ENCODE measurements around the gene COTL1.

Gene COTL1

GRCh38 chr16:84617791-84618580 is at the start of gene COTL1:
Gene COTL1 (minus strand): TSS chr16:84618078. CDS start chr16:84617914, 164 bp downstream.
- DNase-seq: peak; percentile 97

DNA sequence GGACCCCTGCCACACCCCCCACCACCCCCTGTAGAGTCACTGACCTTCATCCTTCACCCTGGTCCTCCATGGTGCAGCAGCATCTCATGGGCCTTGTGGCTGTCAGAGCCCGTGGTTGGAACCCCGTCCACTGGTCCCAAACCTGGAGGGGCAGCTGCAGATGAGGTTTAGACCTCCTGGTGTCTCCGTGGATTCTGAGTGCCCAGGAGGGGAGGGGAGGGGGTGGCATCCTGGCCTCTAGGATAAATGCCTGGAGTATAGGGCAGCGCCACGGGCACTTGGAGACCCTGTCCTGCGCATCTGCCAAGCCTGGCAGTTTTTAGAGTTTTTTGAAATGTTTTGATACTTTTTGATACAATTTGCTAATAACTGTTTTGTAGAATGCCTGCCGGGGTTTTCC is 48.0 kb upstream of the COTL1 start:
- no peak for DNase-seq

DNA sequence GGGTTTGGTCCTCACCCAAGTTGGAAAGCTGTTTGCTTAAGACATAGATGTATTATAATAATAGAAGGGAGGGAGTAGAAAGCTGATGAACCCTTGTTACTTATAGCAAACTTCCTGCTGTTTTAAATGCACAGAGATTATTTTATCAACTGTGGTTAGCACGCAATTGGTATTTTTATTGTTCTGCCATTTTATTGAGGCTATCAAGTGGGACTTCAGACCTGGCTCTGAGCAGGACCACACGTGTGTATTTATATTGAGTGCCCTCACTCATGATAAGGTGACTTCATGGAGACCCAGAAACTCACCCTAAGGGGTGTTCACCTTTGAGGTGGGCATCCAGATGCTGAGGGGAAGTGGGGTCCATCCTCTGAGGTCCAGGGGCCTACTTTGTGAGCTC is 47.5 kb upstream of the COTL1 start:
- no peak for DNase-seq

GRCh38 chr16:84663433-84664101 is 45.7 kb upstream of the COTL1 start:
- no peak for DNase-seq

DNA sequence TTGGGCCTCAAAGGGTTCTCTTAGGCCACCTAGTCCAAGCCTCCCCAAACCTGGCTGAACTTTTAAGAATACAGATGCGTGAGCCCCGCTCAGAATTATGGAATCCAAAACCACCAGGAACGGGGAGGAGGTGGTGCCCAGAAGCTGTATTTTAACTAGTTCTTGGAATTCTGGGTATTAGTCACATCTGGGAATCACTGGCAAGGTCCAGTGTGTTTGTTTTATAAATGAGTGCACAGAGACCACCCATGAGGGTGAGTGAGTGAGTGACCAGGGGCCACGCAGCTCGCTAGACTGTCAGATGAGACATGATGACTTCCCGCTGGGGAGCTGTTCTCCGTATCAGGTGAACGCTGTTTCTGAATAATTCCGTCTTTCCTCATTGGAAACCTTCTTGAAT is 44.6 kb upstream of the COTL1 start:
- no peak for DNase-seq

DNA sequence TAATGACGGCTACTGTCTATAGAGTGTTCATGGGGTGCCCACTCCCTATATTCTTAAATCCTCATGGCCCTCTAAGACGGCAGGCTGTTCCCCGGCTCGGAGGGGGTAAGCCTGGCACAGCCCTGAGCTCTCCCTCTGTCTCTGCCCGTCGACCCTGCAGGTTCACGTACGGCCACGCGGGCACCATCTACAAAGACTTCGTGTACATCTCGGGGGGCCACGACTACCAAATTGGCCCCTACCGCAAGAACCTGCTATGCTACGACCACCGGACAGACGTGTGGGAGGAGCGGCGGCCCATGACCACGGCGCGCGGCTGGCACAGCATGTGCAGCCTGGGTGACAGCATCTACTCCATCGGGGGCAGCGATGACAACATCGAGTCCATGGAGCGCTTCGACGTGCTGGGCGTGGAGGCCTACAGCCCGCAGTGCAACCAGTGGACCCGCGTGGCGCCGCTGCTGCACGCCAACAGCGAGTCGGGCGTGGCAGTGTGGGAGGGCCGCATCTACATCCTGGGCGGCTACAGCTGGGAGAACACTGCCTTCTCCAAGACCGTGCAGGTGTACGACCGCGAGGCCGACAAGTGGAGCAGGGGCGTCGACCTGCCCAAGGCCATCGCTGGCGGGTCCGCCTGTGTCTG is 43.7 kb upstream of the COTL1 start:
- DNase-seq: no peak

- no peak for DNase-seq
These were observed 43.1 kb upstream of the COTL1 start for GRCh38 chr16:84660973-84661372.

- DNase-seq: no peak
These were observed 41.9 kb upstream of the COTL1 start for GRCh38 chr16:84659656-84660300.

DNA sequence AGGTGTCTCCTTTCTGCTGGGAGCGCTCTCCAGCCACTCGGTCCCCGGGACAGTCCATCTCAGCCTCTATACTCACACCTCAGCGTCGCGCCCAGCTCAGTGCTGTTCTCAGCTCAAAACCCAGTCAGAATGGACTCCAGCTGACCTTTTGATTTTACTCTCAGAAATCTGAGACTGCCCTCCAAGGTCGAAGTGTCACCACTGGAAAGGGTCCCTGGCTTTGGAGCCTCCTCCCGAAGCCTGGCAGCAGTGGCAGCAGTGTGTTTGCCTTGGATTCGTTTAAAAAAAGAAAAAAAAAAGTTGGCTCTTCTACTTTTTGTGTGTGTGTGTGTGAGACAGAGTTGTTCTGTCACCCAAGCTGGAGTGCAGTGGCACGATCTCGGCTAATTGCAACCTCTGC is 40.8 kb upstream of the COTL1 start:
- no peak for DNase-seq

DNA sequence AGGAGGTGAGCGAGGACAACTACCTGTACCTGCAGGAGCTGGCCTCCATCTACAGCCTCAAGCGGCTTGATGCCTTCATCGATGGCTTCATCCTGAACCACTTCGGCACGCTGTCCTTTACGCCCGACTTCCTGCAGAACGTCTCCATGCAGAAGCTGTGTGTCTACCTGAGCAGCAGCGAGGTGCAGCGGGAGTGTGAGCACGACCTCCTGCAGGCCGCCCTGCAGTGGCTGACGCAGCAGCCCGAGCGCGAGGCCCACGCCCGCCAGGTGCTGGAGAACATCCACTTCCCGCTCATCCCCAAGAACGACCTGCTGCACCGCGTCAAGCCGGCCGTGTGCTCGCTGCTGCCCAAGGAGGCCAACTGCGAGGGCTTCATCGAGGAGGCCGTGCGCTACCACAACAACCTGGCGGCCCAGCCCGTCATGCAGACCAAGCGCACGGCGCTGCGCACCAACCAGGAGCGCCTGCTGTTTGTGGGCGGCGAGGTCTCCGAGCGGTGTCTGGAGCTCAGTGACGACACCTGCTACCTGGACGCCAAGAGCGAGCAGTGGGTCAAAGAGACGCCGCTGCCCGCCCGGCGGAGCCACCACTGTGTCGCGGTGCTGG is 39.5 kb upstream of the COTL1 start:
- DNase-seq: no peak

GRCh38 chr16:84656649-84657048 is 38.8 kb upstream of the COTL1 start:
- no peak for DNase-seq

- DNase-seq: no peak
These were observed 37.1 kb upstream of the COTL1 start for GRCh38 chr16:84654998-84655397.

DNA sequence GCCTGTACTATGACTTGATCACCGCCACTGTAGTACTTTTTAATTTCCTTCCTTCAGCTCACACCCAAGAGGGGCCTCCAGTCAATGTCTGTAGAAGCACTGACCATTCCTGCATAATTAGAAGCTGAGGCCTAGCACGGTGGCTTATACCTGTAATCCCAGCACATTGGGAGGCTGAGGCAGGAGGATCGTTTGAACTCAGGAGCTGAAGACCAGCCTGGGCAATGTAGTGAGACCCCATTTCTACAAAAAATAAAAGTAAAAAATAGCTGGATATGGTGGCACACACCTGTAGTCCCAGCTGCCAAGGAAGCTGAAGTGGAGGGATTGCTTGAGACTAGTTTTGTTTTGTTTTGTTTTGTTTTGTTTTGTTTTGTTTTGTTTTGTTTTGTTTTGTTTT is 36.4 kb upstream of the COTL1 start:
- no peak for DNase-seq

DNA sequence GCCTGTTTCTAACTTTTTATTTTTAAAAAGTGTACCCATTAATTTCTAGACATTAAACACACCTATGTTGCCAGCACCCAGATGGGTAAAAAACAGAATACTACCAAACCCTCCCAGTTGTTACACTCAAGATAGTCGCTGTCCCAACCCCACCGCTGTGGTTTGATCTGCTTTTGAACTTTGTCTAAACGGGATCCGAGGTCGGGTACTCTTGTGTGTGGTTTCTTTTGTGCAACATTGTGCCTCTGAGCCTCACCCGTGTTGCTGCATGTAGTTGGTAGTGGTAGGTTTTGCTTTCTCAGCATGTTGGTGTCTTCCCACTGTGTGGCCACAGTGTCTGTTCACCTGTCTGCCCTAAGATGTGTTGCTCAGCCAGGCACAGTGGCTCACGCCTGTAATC is 34.7 kb upstream of the COTL1 start:
- DNase-seq: peak; percentile 20

- DNase-seq: no peak
These were observed 32.4 kb upstream of the COTL1 start for GRCh38 chr16:84650062-84650991.

- DNase-seq: no peak
These were observed 31.6 kb upstream of the COTL1 start for GRCh38 chr16:84649511-84649861.

GRCh38 chr16:84648595-84649510 is 31.0 kb upstream of the COTL1 start:
- DNase-seq: peak; percentile 50

GRCh38 chr16:84647828-84648594 is 30.1 kb upstream of the COTL1 start, which contains the start of gene KLHL36:
Gene KLHL36 (plus strand): TSS chr16:84648511. CDS start chr16:84650868, 2,357 bp downstream.
- peak; percentile 68 for DNase-seq

DNA sequence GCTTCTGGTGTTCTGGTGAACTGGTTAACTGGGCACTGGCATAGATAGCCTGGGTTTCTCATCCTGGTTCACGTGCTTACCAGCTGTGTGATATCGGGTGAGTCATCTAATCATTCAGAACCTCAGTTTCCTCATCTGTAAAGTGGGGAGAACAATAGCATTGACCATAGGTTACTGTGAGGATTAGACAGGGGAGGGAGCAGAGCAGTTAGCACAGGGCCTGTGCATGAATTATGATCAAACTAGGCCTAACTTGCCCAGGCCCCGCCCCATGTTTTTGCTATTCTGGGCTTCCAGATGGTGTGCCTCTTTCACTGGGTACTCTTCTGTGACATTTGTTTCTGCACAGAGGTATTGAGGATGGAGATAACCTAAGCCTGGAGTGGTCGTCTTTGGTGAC is 25.8 kb upstream of the COTL1 start:
- DNase-seq: no peak

GRCh38 chr16:84643180-84643583 is 25.3 kb upstream of the COTL1 start:
- DNase-seq: no peak

Measured in activated CD4-positive, alpha-beta T cell treated with anti-CD3 and anti-CD28 coated beads for 48 hours (primary cell).